Measurements from ENCODE around the gene SNX14. TPM values are rescaled to one million over a fixed set of nuclear protein-coding genes. Genes with fewer than 3 reads are reported as not detected.

The SNX14 gene
- total and polyA plus RNA-seq, 4 donors: 118 to 235 (median 125) TPM

DNA sequence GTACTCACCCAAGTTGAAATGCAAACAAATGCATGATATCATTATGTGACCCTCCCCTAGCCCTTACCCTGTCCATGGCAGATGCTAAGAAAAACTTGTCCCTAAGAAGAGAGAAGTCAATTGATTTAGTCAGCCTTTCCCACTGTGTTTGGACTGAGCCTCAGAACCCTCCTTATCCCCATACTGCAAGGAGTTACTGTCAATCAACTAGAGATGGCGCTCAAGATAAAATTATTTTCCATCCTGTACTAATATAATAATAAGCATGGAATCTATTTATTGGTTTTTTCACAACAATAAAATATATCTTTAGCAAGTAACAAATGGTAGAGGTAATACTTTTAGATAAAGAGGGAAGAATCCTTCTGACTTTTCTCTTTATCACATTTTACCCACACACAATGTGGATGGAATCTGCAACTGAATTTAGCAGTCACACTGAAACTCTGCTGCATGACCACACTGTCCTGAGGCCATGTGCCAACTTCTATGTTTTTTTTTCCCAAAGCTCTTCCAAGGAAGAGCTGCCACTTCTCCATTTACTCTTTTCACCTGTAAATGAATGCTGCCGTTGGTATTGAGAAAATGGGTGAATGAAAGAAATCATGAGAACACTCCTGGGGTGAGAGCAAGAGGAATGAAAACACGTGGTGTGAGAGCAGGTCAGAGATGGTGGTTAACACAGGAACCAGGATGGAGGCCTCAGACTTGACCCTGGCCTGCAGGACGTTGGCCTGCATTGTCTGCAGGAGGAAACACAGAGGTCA, 133.3 kb downstream of the SNX14 start:
- no peak overlapping the region for H3K4me3 ChIP-seq (ENCODE audit: low read depth, low read length)
- no peak overlapping the region for H3K27ac ChIP-seq (ENCODE audit: low read depth, low read length)
- H3K36me3 ChIP-seq (ENCODE audit: control insufficient read depth, insufficient read depth, low read length): no peaks in the 10 kb centered on the region
- peaks cover 16% of the 10 kb centered on the region for H3K4me1 ChIP-seq (ENCODE audit: control insufficient read depth, insufficient read depth, low read length)
- no peaks in the 10 kb centered on the region for H3K9me3 ChIP-seq (ENCODE audit: control insufficient read depth, insufficient read depth, low read length)
- no peaks in the 10 kb centered on the region for H3K27me3 ChIP-seq (ENCODE audit: control insufficient read depth, insufficient read depth, low read length)
- no peak for DNase-seq (ENCODE audit: low read depth in 4 of 6, low spot score in 6 of 6)
- WGBS (ENCODE audit: insufficient coverage): 19% methylated on average over 2 of the region's 4 CpGs

DNA sequence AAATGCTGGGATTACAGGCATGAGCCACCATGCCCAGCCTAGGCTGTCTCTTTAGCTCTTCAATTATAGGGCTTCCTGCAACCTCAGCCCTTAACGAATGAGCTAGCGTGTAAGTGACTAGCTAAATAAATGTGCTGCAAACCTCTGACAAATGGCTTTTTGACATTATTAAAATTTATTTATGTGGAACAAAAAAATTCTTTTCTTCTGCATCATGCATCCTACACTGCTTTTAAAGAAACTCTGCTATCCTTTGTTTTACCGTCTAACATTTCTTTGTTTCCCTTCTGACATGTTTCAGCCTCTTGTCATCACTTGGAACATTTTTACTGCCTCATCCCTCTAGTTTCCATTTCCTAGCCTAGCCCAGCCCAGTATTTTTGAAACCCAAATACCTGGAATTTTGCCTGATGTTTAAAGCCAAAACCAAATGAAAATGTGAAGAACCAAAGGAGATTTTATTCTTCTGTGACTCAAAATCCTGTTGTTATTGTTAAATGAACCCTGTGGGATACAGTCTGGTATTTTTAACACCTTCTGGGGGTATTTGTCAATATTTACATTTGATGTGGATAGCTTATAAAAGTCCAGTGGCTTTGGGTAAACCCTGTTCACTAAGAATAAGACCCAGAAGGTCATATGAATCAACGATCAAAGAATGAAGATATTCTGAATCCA, 134.3 kb downstream of the SNX14 start:
- no peaks in the 10 kb centered on the region for H3K36me3 ChIP-seq (ENCODE audit: control insufficient read depth, insufficient read depth, low read length)
- DNase-seq (ENCODE audit: low read depth in 4 of 6, low spot score in 6 of 6): peak in 1 of 6 donors; percentile 40
- H3K27me3 ChIP-seq (ENCODE audit: control insufficient read depth, insufficient read depth, low read length): peaks cover 4% of the 10 kb centered on the region
- no peak overlapping the region for H3K27ac ChIP-seq (ENCODE audit: low read depth, low read length)
- peaks cover 16% of the 10 kb centered on the region for H3K4me1 ChIP-seq (ENCODE audit: control insufficient read depth, insufficient read depth, low read length)
- no peaks in the 10 kb centered on the region for H3K9me3 ChIP-seq (ENCODE audit: control insufficient read depth, insufficient read depth, low read length)
- H3K4me3 ChIP-seq (ENCODE audit: low read depth, low read length): no peak overlapping the region
- WGBS (ENCODE audit: insufficient coverage): 50% methylated on average over 1 of the region's 4 CpGs

DNA sequence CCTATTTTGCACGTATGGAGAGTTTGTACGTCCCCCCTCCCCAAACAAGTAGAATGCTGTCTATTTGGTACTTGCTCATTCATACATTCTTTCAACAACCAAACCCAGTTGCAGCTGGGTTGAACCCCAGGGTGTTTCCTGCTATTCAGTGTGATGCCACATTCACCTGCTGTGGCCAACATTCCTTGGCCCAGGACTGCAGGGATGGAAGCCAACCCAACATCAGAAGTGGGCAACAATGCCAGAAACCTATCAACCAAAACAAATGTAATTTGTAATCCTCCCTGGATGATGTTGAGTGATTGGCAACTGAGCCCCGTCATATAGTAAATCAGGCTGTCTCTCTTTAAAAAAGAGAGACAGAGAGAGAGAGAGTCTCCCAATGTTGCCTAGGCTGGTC, 134.9 kb downstream of the SNX14 start:
- Histone ChIP-seq H3K9me3 (ENCODE audit: control insufficient read depth, insufficient read depth, low read length) (no peaks in the 10 kb centered on the region), H3K4me3 (ENCODE audit: low read depth, low read length) (no peak overlapping the region), H3K36me3 (ENCODE audit: control insufficient read depth, insufficient read depth, low read length) (no peaks in the 10 kb centered on the region), H3K27me3 (ENCODE audit: control insufficient read depth, insufficient read depth, low read length) (peaks cover 4% of the 10 kb centered on the region), H3K4me1 (ENCODE audit: control insufficient read depth, insufficient read depth, low read length) (peaks cover 13% of the 10 kb centered on the region), H3K27ac (ENCODE audit: low read depth, low read length) (no peak overlapping the region)
- peak in 2 of 6 donors; percentile 5 to 29 for DNase-seq (ENCODE audit: low read depth in 4 of 6, low spot score in 6 of 6)
- 83% methylated on average over 1 of the region's 3 CpGs for WGBS (ENCODE audit: insufficient coverage)

DNA sequence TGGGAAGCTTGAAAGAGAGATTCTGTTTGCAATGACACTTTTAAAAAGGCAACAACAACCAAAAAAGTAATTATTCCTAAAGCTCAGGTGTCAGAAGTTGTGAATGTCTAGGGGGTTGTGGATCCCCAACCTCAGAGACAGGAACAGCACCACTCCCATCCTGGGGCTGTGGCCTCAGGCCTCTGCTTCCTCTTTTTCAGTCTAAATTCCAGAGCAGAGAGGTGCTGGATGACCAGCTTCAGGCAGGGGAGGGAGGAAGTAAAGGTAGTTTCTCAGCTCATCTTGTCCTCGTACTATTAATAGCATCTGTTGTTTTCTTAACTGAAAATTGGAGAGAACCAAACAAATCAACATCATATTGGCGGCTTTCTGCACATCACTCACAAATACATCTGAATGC, 135.5 kb downstream of the SNX14 start:
- Histone ChIP-seq H3K9me3 (ENCODE audit: control insufficient read depth, insufficient read depth, low read length) (no peaks in the 10 kb centered on the region), H3K4me1 (ENCODE audit: control insufficient read depth, insufficient read depth, low read length) (peaks cover 13% of the 10 kb centered on the region), H3K36me3 (ENCODE audit: control insufficient read depth, insufficient read depth, low read length) (no peaks in the 10 kb centered on the region), H3K27ac (ENCODE audit: low read depth, low read length) (no peak overlapping the region), H3K27me3 (ENCODE audit: control insufficient read depth, insufficient read depth, low read length) (peaks cover 4% of the 10 kb centered on the region), H3K4me3 (ENCODE audit: low read depth, low read length) (no peak overlapping the region)
- no peak for DNase-seq (ENCODE audit: low read depth in 4 of 6, low spot score in 6 of 6)
- 83% methylated on average over 1 of the region's 2 CpGs for WGBS (ENCODE audit: insufficient coverage)

DNA sequence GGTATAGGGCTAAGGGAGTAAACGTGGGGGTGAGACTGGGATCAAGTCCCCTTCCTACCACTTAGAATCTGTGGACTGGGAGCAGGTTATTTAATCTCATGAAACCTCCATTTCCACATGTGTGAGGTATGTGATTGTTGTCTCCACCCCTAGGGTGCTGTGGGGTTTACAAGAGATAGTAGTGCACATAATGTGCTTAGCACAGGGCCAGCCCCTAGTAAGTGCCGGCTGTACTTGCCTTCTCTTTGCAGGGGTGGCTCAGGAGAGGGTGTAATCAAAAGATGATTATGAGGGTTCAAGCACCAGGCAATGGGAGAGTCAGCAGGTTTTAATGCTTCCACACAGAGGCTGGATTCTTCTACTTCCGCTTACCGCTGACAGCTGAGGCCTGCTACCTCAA, 136.9 kb downstream of the SNX14 start:
- Histone ChIP-seq H3K27ac (ENCODE audit: low read depth, low read length) (no peak overlapping the region), H3K9me3 (ENCODE audit: control insufficient read depth, insufficient read depth, low read length) (no peaks in the 10 kb centered on the region), H3K4me1 (ENCODE audit: control insufficient read depth, insufficient read depth, low read length) (peaks cover 7% of the 10 kb centered on the region), H3K27me3 (ENCODE audit: control insufficient read depth, insufficient read depth, low read length) (peaks cover 5% of the 10 kb centered on the region), H3K36me3 (ENCODE audit: control insufficient read depth, insufficient read depth, low read length) (no peaks in the 10 kb centered on the region), H3K4me3 (ENCODE audit: low read depth, low read length) (no peak overlapping the region)
- WGBS (ENCODE audit: insufficient coverage): 88% methylated on average over 3 of the region's 4 CpGs
- DNase-seq (ENCODE audit: low read depth in 4 of 6, low spot score in 6 of 6): no peak

Other genes with a start within 250 kb of the SNX14 start
- 10 to 100 TPM; 15.7 to 17.6 TPM for gene NT5E, start 143.8 kb downstream of the SNX14 start, total RNA-seq
- gene NT5E, start 143.8 kb downstream of the SNX14 start, polyA plus RNA-seq (ENCODE audit: insufficient read length in 2 of 2): 10 to 100 TPM; 13.0 to 18.8 TPM
- gene SYNCRIP, start 49.0 kb upstream of the SNX14 start, total RNA-seq: 10 to 100 TPM; 60.8 to 71.1 TPM
- gene SYNCRIP, start 49.0 kb upstream of the SNX14 start, polyA plus RNA-seq (ENCODE audit: insufficient read length in 2 of 2): 100 to 1,000 TPM in 1 of 2 donors, 10 to 100 TPM in 1; 80.2 to 104 TPM